Keratinocyte (primary cell): ENCODE data around the gene IL19. TPM values are rescaled to one million over a fixed set of nuclear protein-coding genes. Genes with fewer than 3 reads are reported as not detected.

Experiments used
- DNase-seq: peaks from one replicate; pipeline ENCODE4 v3.0.0-alpha.2; 2011; ENCODE audit warnings: low read depth, missing footprints, low spot score
- FAIRE-seq: peaks from 2 replicates; lab custom pipeline; 2011; peaks lifted over from hg19 to GRCh38; lab: Jason Lieb, UNC
- H2AFZ ChIP-seq: 2 replicates; pipeline ENCODE4 v1.6.0; 2012; ENCODE audit warnings: low read length, control low read depth, inconsistent platforms; ENCODE audit not compliant: control insufficient read depth
- H3K27ac ChIP-seq: 2 replicates; pipeline ENCODE4 v1.5.1; 2011; ENCODE audit warnings: low read length; ENCODE audit not compliant: control insufficient read depth, insufficient read depth
- H3K27me3 ChIP-seq: 3 replicates; pipeline ENCODE4 v1.6.0; 2011; ENCODE audit warnings: low read length; ENCODE audit not compliant: control insufficient read depth, insufficient read depth; ENCODE audit errors: extremely low read depth
- H3K36me3 ChIP-seq, 2 experiments: 2 replicates in 1 of 2; 3 replicates in 1 of 2; pipeline ENCODE4 v1.5.1; 2011; ENCODE audit warnings: low read length in 2 of 2, mild to moderate bottlenecking in 1 of 2; ENCODE audit not compliant: control insufficient read depth in 2 of 2, insufficient read depth in 2 of 2; ENCODE audit errors: extremely low read depth in 1 of 2
- H3K4me1 ChIP-seq: 3 replicates; pipeline ENCODE4 v1.5.1; 2011; ENCODE audit warnings: low read length; ENCODE audit not compliant: control insufficient read depth, insufficient read depth; ENCODE audit errors: extremely low read depth
- H3K4me2 ChIP-seq: 3 replicates; pipeline ENCODE4 v1.6.0; 2011; ENCODE audit warnings: low read depth, low read length; ENCODE audit not compliant: control insufficient read depth, insufficient read depth; ENCODE audit errors: extremely low read depth
- H3K4me3 ChIP-seq, 3 experiments: fragments of 200-600 bp in 1 of 3; sonication (generic) in 1 of 3; 2 replicates in 2 of 3; 3 replicates in 1 of 3; pipeline ENCODE4 v1.5.1; 2011 to 2016; ENCODE audit warnings: low read length in 3 of 3, mild to moderate bottlenecking in 3 of 3, control low read depth in 2 of 3, inconsistent platforms in 1 of 3, low read depth in 1 of 3, mixed read lengths in 1 of 3, mixed run types in 1 of 3, moderate library complexity in 1 of 3; ENCODE audit not compliant: control insufficient read depth in 2 of 3, insufficient read depth in 2 of 3; ENCODE audit errors: extremely low read depth in 1 of 3
- H3K79me2 ChIP-seq: 2 replicates; pipeline ENCODE4 v1.6.0; 2012; ENCODE audit warnings: low read length; ENCODE audit not compliant: control insufficient read depth, insufficient read depth
- H3K9ac ChIP-seq: 3 replicates; pipeline ENCODE4 v1.6.0; 2011; ENCODE audit warnings: low read length; ENCODE audit not compliant: control insufficient read depth, insufficient read depth; ENCODE audit errors: extremely low read depth
- H3K9me1 ChIP-seq: 3 replicates; pipeline ENCODE4 v1.6.0; 2011; ENCODE audit warnings: low read length; ENCODE audit not compliant: control insufficient read depth, insufficient read depth; ENCODE audit errors: extremely low read depth
- H3K9me3 ChIP-seq: 2 replicates; pipeline ENCODE4 v1.5.1; 2012; ENCODE audit warnings: low read depth, low read length; ENCODE audit not compliant: control insufficient read depth
- H4K20me1 ChIP-seq: 3 replicates; pipeline ENCODE4 v1.6.0; 2011; ENCODE audit warnings: low read length; ENCODE audit not compliant: control insufficient read depth, insufficient read depth; ENCODE audit errors: extremely low read depth
- CTCF ChIP-seq, 3 experiments: IDR thresholded peaks in 1 of 3; conservative IDR thresholded peaks in 1 of 3; optimal IDR thresholded peaks in 1 of 3; 2 replicates in 2 of 3; 3 replicates in 1 of 3; pipeline versions ENCODE3 to v1.5.1; 2011; ENCODE audit warnings: low read length in 3 of 3, mild to moderate bottlenecking in 3 of 3, moderate library complexity in 2 of 3, control low read depth in 1 of 3, inconsistent platforms in 1 of 3; ENCODE audit not compliant: insufficient read depth in 2 of 3; ENCODE audit errors: extremely low read depth in 1 of 3
- EZH2 ChIP-seq: IDR thresholded peaks from one replicate; pipeline ENCODE4 v1.6.1; 2012; ENCODE audit warnings: inconsistent platforms, mild to moderate bottlenecking, low read length, moderate library complexity
- dilution Hi-C: fragments of 300-500 bp; cut with MboI; formaldehyde crosslinking; loops from one replicate; pipeline ENCODE4 v1.7.0; 2020; ENCODE audit warnings: low sequenced_read_pairs; ENCODE audit not compliant: extremely low pct_ligation_motif_present
- polyA plus RNA-seq, 5 experiments: library from polyadenylated mRNA; depleted of rRNA in 3 of 5; stranded (reverse) in 3 of 5; stranded (forward) in 1 of 5; unstranded in 1 of 5; fragments of >200 nt; gene quantifications; 1 replicate in 1 of 5; 2 replicates in 3 of 5; 3 replicates in 1 of 5; pipeline versions ENCODE4 v1.2.1 to v1.2.3, GENCODE V29; 2011 to 2012; ENCODE audit warnings: missing spikeins in 2 of 5, low read depth in 1 of 5, low replicate concordance in 1 of 5

The IL19 gene
- polyA plus RNA-seq, 1 donor (not counting 4 experiments of a cell fraction or from before 2014, with no cell fraction given) = not detected

- Histone ChIP-seq H3K36me3 (no peaks in the 10 kb centered on the region), H4K20me1 (no peaks in the 10 kb centered on the region), H3K27ac (no peak overlapping the region), H3K79me2 (no peaks in the 10 kb centered on the region), H3K27me3 (no peaks in the 10 kb centered on the region), H3K4me2 (no peak overlapping the region), H3K9ac (no peak overlapping the region), H3K9me1 (no peaks in the 10 kb centered on the region), H3K4me3 (no peak overlapping the region), H2AFZ (no peak overlapping the region), H3K9me3 (no peaks in the 10 kb centered on the region), H3K4me1 (peaks cover 12% of the 10 kb centered on the region)
- TF ChIP-seq EZH2 = no peak
- TF ChIP-seq CTCF (optimal IDR thresholded peaks at IDR 0.05 in 1 of 3, IDR thresholded peaks at IDR 0.05 in 1 of 3, conservative IDR thresholded peaks at IDR 0.05 in 1 of 3; ENCODE audit: extremely low read depth in 1 of 3, insufficient read depth in 2 of 3, low read length in 3 of 3) = no peak
- no peak for FAIRE-seq
- dilution Hi-C loops = no loop called here
- DNase-seq = no peak
Measured at GRCh38 chr1:206799311-206799710, 28.7 kb downstream of the IL19 start.

- TF ChIP-seq EZH2 (no peak), CTCF (optimal IDR thresholded peaks at IDR 0.05 in 1 of 3, IDR thresholded peaks at IDR 0.05 in 1 of 3, conservative IDR thresholded peaks at IDR 0.05 in 1 of 3; ENCODE audit: extremely low read depth in 1 of 3, insufficient read depth in 2 of 3, low read length in 3 of 3) (no peak)
- dilution Hi-C loops = no loop called here
- no peak overlapping the region for H3K9ac ChIP-seq
- no peak for DNase-seq
- H3K4me1 ChIP-seq = peaks cover 15% of the 10 kb centered on the region
- no peaks in the 10 kb centered on the region for H3K27me3 ChIP-seq
- H3K9me1 ChIP-seq = no peaks in the 10 kb centered on the region
- H3K4me3 ChIP-seq = no peak overlapping the region
- no peak overlapping the region for H3K4me2 ChIP-seq
- H4K20me1 ChIP-seq = no peaks in the 10 kb centered on the region
- H2AFZ ChIP-seq = no peak overlapping the region
- no peaks in the 10 kb centered on the region for H3K9me3 ChIP-seq
- H3K79me2 ChIP-seq = no peaks in the 10 kb centered on the region
- H3K36me3 ChIP-seq = no peaks in the 10 kb centered on the region
- no peak for FAIRE-seq
- H3K27ac ChIP-seq = no peak overlapping the region
Measured at GRCh38 chr1:206800411-206800810, 29.8 kb downstream of the IL19 start.
